GM19043 (cell line): ENCODE data around the gene L3MBTL1.

Experiments used
- ATAC-seq: cut with Tn5 transposase; IDR thresholded peaks from one replicate; pipeline ENCODE4 v1.9.1; 2021; ENCODE audit warnings: low read depth; ENCODE audit not compliant: unreplicated experiment

The L3MBTL1 gene

GRCh38 chr20:43554369-43554768 is 46.9 kb downstream of the L3MBTL1 start:
- no peak for ATAC-seq

- no peak for ATAC-seq
These were observed 51.1 kb downstream of the L3MBTL1 start, which contains the start of gene SGK2 for GRCh38 chr20:43558412-43559146. Gene SGK2 (plus strand): TSS chr20:43559027. CDS start chr20:43566496, 7,469 bp downstream.

- ATAC-seq: no peak
These were observed 51.9 kb downstream of the L3MBTL1 start for GRCh38 chr20:43559147-43559987.

- ATAC-seq: no peak
These were observed 53.5 kb downstream of the L3MBTL1 start for GRCh38 chr20:43560974-43561373.

GRCh38 chr20:43563429-43563828 is 55.9 kb downstream of the L3MBTL1 start:
- ATAC-seq: no peak

GRCh38 chr20:43563991-43564390 is 56.5 kb downstream of the L3MBTL1 start:
- no peak for ATAC-seq

- no peak for ATAC-seq
These were observed 57.0 kb downstream of the L3MBTL1 start for GRCh38 chr20:43564455-43564854.

- no peak for ATAC-seq
These were observed 57.7 kb downstream of the L3MBTL1 start for GRCh38 chr20:43564993-43565757.

- ATAC-seq: no peak
These were observed 58.2 kb downstream of the L3MBTL1 start for GRCh38 chr20:43565758-43566104.

GRCh38 chr20:43567477-43567876 is 60.0 kb downstream of the L3MBTL1 start:
- no peak for ATAC-seq

GRCh38 chr20:43568706-43569105 is 61.2 kb downstream of the L3MBTL1 start:
- no peak for ATAC-seq

GRCh38 chr20:43569282-43569681 is 61.8 kb downstream of the L3MBTL1 start:
- no peak for ATAC-seq

GRCh38 chr20:43570496-43570895 is 63.0 kb downstream of the L3MBTL1 start:
- ATAC-seq: no peak

GRCh38 chr20:43571310-43571709 is 63.8 kb downstream of the L3MBTL1 start:
- ATAC-seq: no peak

GRCh38 chr20:43571771-43572170 is 64.3 kb downstream of the L3MBTL1 start:
- ATAC-seq: no peak

GRCh38 chr20:43572891-43573290 is 65.4 kb downstream of the L3MBTL1 start:
- ATAC-seq: no peak

- ATAC-seq: no peak
These were observed 68.6 kb downstream of the L3MBTL1 start for GRCh38 chr20:43576108-43576507.

GRCh38 chr20:43579861-43580793 is 72.6 kb downstream of the L3MBTL1 start:
- ATAC-seq: no peak

GRCh38 chr20:43583133-43583864 is 75.8 kb downstream of the L3MBTL1 start:
- ATAC-seq: no peak
